HG02840 (cell line): Measurements from ENCODE around the gene SSX2B.
"Not testable (repeated sequence)": the region's sequence is repeated elsewhere in the genome, so short reads cannot be mapped to it uniquely, and the experiment has no call there.

Experiments
- ATAC-seq: cut with Tn5 transposase; IDR thresholded peaks from one replicate; pipeline ENCODE4 v1.9.1; 2021; ENCODE audit warnings: mild to moderate bottlenecking, moderate library complexity, moderate number of reproducible peaks; ENCODE audit not compliant: unreplicated experiment, low FRiP score

Gene SSX2B

GRCh38 chrX:52750952-52751351 lies at the start of gene SSX2B:
SSX2B (plus strand) TSS chrX:52751252; CDS start chrX:52752681, 1,429 bp downstream.
- ATAC-seq, result not testable (repeated sequence)

GRCh38 chrX:52707078-52707477 lies 44.0 kb upstream of the SSX2B start, which contains the start of gene SSX2:
SSX2 (minus strand) TSS chrX:52707178; CDS start chrX:52705749, 1,429 bp downstream.
- ATAC-seq, result not testable (repeated sequence)

GRCh38 chrX:52765983-52766382 lies 14.9 kb downstream of the SSX2B start:
- not testable (repeated sequence) for ATAC-seq

- not testable (repeated sequence) for ATAC-seq
Measured at GRCh38 chrX:52773504-52773903, 22.5 kb downstream of the SSX2B start.

GRCh38 chrX:52797327-52797726 lies 46.3 kb downstream of the SSX2B start, which contains the start of gene SPANXN5:
SPANXN5 (minus strand) TSS chrX:52797427; CDS start chrX:52797348, 79 bp downstream.
- not testable (repeated sequence) for ATAC-seq

GRCh38 chrX:52804876-52805275 lies 53.8 kb downstream of the SSX2B start:
- not testable (repeated sequence) for ATAC-seq
